Activated CD4-positive, alpha-beta T cell treated with anti-CD3 and anti-CD28 coated beads, Interleukin-2, amount 10 ng/mL, durations not matched to agents 7 days and 5 days (primary cell): ENCODE results near the gene ZBTB43. TPM values are rescaled to one million over a fixed set of nuclear protein-coding genes. Genes with fewer than 3 reads are reported as not detected.
"Not testable (repeated sequence)": the region's sequence is repeated elsewhere in the genome, so short reads cannot be mapped to it uniquely, and the experiment has no call there.

ENCODE experiments used
- CTCF ChIA-PET: fragments of 350-600 bp; sonication (Branson Sonifier 250); formaldehyde crosslinking; loops from one replicate; lab custom pipeline; 2021; ENCODE audit warnings: antibody characterized with exemption; lab: Charles Lee
- POLR2A ChIA-PET: fragments of 350-600 bp; sonication (Branson Sonifier 250); formaldehyde crosslinking; loops from one replicate; lab custom pipeline; 2021; ENCODE audit warnings: antibody characterized with exemption; lab: Charles Lee
- DNase-seq: peaks from one replicate; pipeline ENCODE4 v3.0.0-alpha.2; 2020
- H3K27ac Mint-ChIP-seq: one replicate; pipeline ENCODE4 v1.8.0; 2021; ENCODE audit warnings: mild to moderate bottlenecking, moderate library complexity, mixed read lengths
- H3K27me3 Mint-ChIP-seq: one replicate; pipeline ENCODE4 v1.8.0; 2021; ENCODE audit warnings: mixed read lengths
- H3K36me3 Mint-ChIP-seq: one replicate; pipeline ENCODE4 v1.8.0; 2021; ENCODE audit warnings: low read depth, mixed read lengths
- H3K4me1 Mint-ChIP-seq: one replicate; pipeline ENCODE4 v1.8.0; 2021; ENCODE audit warnings: mixed read lengths
- H3K4me3 Mint-ChIP-seq: one replicate; pipeline ENCODE4 v1.8.0; 2021; ENCODE audit warnings: mild to moderate bottlenecking, moderate library complexity, mixed read lengths
- H3K9me3 Mint-ChIP-seq: one replicate; pipeline ENCODE4 v1.8.0; 2021; ENCODE audit warnings: mixed read lengths
- total RNA-seq, 2 experiments: library from RNA; stranded (reverse); gene quantifications; one replicate each; pipeline ENCODE4 v1.2.3, GENCODE V29; 2021

Gene ZBTB43
- total RNA-seq, 2 experiments from 2014 or later: 17.0 to 21.0 TPM

DNA sequence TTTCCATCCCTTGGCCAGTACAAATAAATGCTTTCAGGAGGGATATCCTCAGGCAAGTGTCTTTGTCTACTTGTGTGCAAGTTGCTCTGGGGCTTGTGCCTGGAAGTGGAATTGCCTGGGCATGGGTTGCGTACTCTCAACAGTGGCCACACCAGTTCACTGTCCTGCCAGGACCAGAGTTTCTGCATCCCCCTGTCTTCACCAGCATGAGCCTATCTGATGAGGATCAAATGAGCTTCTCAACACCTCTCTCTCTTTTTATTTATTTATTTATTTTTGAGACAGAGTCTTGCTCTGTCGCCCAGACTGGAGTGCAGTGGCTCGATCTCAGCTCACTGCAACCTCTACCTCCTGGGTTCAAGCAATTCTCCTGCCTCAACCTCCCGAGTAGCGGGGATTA, 26.1 kb upstream of the ZBTB43 start:
- H3K4me3 Mint-ChIP-seq, POLR2A ChIA-PET, H3K36me3 Mint-ChIP-seq, H3K4me1 Mint-ChIP-seq, H3K27ac Mint-ChIP-seq, H3K9me3 Mint-ChIP-seq, DNase-seq: not testable (repeated sequence)
- CTCF ChIA-PET: interaction anchor here (0.6 to 10.8 kb wide), 2 partner anchors 25 to 72 kb away, joined by 3 to 195 read pairs; no protein-coding TSS in a partner anchor
- peaks cover 15% of the 10 kb centered on the region for H3K27me3 Mint-ChIP-seq

DNA sequence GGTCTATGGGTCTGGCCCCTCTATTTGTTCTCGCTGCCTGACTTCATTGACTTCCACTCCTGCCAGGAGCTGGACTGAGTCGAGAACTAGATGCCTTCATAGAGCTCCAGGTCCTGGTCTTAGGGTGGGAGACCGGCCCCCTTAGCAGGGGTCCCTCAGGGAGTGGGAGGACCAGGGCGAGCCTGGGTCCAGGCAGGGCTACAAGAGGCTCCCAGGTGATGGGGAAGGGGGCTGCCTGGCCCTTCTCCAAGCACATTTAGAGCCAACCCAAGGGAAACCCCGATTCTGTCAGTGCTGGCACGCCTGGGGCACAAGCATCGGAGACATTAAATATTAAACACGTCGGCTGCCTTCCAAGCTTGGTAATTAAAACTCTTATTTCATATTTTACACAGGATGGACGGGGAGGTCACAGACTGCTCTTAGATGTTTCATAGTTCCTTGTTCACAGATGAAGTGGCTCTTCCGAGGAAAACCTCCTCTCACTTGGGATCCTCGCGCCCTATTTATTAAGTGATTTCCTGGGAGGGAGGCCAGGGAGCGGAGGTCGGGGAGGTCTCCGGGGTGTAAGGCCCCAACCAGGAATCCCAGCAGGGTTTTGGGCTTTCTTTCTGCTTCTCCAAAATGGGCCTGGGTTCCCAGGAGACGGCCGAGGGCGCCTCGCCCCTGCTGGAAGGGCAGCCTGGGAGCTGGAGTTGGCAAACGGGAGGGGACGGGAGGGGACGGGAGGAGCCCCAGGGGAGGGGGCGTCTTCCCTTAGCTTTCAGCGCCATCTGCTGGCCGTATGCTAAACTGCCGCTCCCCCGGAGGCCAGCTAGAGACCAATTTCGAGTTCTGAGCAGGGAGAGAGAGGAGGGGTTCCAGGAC, 23.4 kb upstream of the ZBTB43 start:
- Mint-ChIP-seq H3K27ac (no peak overlapping the region), H3K4me3 (no peak overlapping the region), H3K9me3 (no peaks in the 10 kb centered on the region), H3K27me3 (peaks cover 3% of the 10 kb centered on the region), H3K36me3 (no peaks in the 10 kb centered on the region), H3K4me1 (peaks cover 3% of the 10 kb centered on the region)
- DNase-seq: peak; percentile 82
- CTCF ChIA-PET: interaction anchor here (0.6 to 10.8 kb wide), 19 partner anchors 9 to 281 kb away, joined by 3 to 195 read pairs (median 4); partner anchors contain the start of gene ZBTB43
- POLR2A ChIA-PET: interaction anchor here (1.0 kb wide), 1 partner anchor 75 kb away, joined by 3 read pairs; no protein-coding TSS in a partner anchor

GRCh38 chr9:126782053-126782388, 22.8 kb upstream of the ZBTB43 start:
- POLR2A ChIA-PET: interaction anchor here (1.0 kb wide), 1 partner anchor 75 kb away, joined by 3 read pairs; no protein-coding TSS in a partner anchor
- CTCF ChIA-PET: interaction anchor here (0.9 to 10.8 kb wide), 13 partner anchors 10 to 282 kb away, joined by 3 to 195 read pairs (median 4); partner anchors contain the start of gene ZBTB43
- no peak overlapping the region for H3K4me3 Mint-ChIP-seq
- peaks cover 9% of the 10 kb centered on the region for H3K27me3 Mint-ChIP-seq
- peaks cover 3% of the 10 kb centered on the region for H3K4me1 Mint-ChIP-seq
- no peaks in the 10 kb centered on the region for H3K9me3 Mint-ChIP-seq
- H3K36me3 Mint-ChIP-seq: no peaks in the 10 kb centered on the region
- no peak for DNase-seq
- no peak overlapping the region for H3K27ac Mint-ChIP-seq

- CTCF ChIA-PET: interaction anchor here (1.2 to 10.8 kb wide), 3 partner anchors 13 to 94 kb away, joined by 5 to 195 read pairs (median 7); no protein-coding TSS in a partner anchor
Measured at GRCh38 chr9:126783949-126784348, 20.9 kb upstream of the ZBTB43 start.

DNA sequence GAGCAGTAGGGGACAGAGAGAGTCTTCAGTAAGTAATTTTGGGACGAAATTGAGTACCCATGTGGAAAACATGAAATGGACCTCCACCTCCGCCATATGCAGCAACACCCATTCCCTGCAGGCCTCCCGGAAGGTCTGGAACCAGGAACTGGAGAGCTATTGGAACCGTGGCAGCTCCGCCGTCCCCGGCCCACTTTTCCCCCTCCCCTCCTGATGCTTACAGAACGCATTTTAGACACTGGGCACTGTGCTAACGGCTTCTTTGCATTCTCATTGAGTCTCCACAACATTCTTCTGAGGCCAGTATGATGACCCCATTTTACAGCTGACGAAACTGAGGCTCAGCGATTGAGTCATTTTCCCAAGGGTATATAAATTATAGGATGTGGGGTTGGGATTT, 20.4 kb upstream of the ZBTB43 start:
- Mint-ChIP-seq H3K36me3 (no peaks in the 10 kb centered on the region), H3K9me3 (no peaks in the 10 kb centered on the region), H3K4me1 (peaks cover 11% of the 10 kb centered on the region), H3K4me3 (no peak overlapping the region), H3K27ac (no peak overlapping the region), H3K27me3 (peaks cover 23% of the 10 kb centered on the region)
- ChIA-PET CTCF (interaction anchor here (1.2 to 10.8 kb wide), 3 partner anchors 14 to 94 kb away, joined by 5 to 195 read pairs (median 7); no protein-coding TSS in a partner anchor), POLR2A (no interaction called here)
- DNase-seq: no peak

More at GRCh38 chr9:126783949-126784348, 20.9 kb upstream of the ZBTB43 start:
- H3K4me3 Mint-ChIP-seq: no peak overlapping the region
- H3K4me1 Mint-ChIP-seq: peaks cover 11% of the 10 kb centered on the region
- no peak overlapping the region for H3K27ac Mint-ChIP-seq
- DNase-seq: no peak
- no peaks in the 10 kb centered on the region for H3K36me3 Mint-ChIP-seq
- no peaks in the 10 kb centered on the region for H3K9me3 Mint-ChIP-seq
- peaks cover 22% of the 10 kb centered on the region for H3K27me3 Mint-ChIP-seq
- POLR2A ChIA-PET: no interaction called here

DNA sequence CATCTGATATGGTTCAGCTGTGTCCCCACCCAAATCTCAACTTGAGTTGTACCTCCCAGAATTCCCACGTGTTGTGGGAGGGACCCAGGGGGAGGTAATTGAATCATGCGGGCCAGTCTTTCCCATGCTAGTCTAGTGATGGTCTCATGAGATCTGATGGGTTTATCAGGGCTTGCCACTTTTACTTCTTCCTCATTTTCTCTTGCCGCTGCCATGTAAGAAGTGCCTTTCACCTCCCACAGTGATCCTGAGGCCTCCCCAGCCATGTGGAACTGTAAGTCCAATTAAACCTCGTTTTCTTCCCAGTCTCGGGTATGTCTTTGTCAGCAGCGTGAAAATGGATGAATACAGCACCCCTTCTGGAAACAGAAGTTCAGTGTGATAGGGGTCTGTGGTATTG, 20.0 kb upstream of the ZBTB43 start:
- CTCF ChIA-PET: interaction anchor here (1.0 to 10.8 kb wide), 2 partner anchors 78 to 95 kb away, joined by 3 to 195 read pairs; no protein-coding TSS in a partner anchor
- H3K4me3 Mint-ChIP-seq, POLR2A ChIA-PET, H3K9me3 Mint-ChIP-seq, H3K36me3 Mint-ChIP-seq, H3K27ac Mint-ChIP-seq, DNase-seq: not testable (repeated sequence)
- Mint-ChIP-seq H3K27me3 (peaks cover 26% of the 10 kb centered on the region), H3K4me1 (peaks cover 11% of the 10 kb centered on the region)

- ChIA-PET POLR2A (no interaction called here), CTCF (interaction anchor here (1.2 to 1.9 kb wide), 3 partner anchors 15 to 82 kb away, joined by 3 to 9 read pairs (median 4); no protein-coding TSS in a partner anchor)
- H3K27ac Mint-ChIP-seq: no peak overlapping the region
- no peak overlapping the region for H3K4me3 Mint-ChIP-seq
- peaks cover 8% of the 10 kb centered on the region for H3K4me1 Mint-ChIP-seq
- no peaks in the 10 kb centered on the region for H3K9me3 Mint-ChIP-seq
- no peaks in the 10 kb centered on the region for H3K36me3 Mint-ChIP-seq
- no peak for DNase-seq
- peaks cover 38% of the 10 kb centered on the region for H3K27me3 Mint-ChIP-seq
Measured at GRCh38 chr9:126788046-126788445, 16.8 kb upstream of the ZBTB43 start.

DNA sequence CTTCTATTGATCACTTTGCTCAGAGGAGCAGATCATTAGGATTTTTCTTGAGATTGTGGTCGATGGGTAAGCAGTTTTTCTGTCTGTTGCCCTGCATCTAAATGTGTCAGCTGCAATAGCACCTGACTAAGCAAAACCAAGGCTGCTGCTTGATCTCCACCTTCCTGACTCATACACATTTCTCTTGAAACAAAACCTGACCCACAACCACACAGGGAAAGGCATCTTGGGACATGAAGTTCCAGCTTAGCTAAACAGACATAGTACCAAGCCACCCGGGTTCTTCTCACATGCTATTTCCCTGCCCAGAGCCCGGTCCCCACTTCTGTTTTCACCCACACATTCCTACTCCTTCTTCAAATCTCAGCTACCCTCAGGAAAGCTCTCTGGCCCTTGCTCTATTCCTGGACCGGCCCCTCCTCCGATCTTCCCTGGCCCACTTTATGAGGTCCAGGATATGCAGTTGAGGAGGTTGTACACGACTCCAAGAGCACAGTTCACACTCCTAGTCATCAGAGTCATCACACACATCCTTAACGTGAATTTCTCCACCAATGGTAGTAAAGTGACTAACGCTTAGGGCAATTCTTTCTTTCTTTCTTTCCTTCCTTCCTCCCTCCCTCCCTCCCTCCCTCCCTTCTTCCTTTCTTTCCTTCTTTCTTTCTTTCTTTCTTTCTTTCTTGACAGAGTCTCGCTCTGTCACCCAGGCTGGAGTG, 16.0 kb upstream of the ZBTB43 start:
- Mint-ChIP-seq H3K9me3 (no peaks in the 10 kb centered on the region), H3K36me3 (no peaks in the 10 kb centered on the region), H3K27me3 (peaks cover 38% of the 10 kb centered on the region), H3K27ac (no peak overlapping the region), H3K4me3 (no peak overlapping the region), H3K4me1 (peaks cover 8% of the 10 kb centered on the region)
- POLR2A ChIA-PET: no interaction called here
- CTCF ChIA-PET: interaction anchor here (0.6 to 1.9 kb wide), 5 partner anchors 15 to 83 kb away, joined by 3 to 9 read pairs (median 4); partner anchors contain the start of gene ZBTB43
- DNase-seq: peak; percentile 8

DNA sequence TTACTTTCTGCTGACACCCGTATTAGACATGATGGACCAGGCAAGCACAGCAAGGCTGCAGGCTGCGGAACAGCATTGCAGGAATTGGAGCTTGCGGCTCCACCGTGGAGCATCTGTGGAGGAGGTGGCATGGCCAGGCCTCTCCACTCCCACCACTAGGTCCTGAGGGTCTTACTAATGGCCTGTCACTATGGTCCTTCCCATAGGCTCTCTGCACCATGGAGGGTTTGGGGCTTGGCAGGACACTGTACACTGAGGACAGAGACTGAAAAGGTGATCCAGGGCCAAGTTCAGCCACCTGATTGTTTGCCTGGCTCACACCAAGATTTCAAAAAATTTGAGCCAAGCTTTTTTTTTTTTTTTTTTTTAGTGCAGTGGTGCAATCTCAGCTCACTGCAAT, 14.3 kb upstream of the ZBTB43 start:
- Mint-ChIP-seq H3K9me3 (no peaks in the 10 kb centered on the region), H3K27ac (no peak overlapping the region), H3K27me3 (peaks cover 40% of the 10 kb centered on the region), H3K4me3 (no peak overlapping the region), H3K4me1 (peaks cover 8% of the 10 kb centered on the region), H3K36me3 (no peaks in the 10 kb centered on the region)
- CTCF ChIA-PET: interaction anchor here (0.6 to 1.9 kb wide), 3 partner anchors 15 to 84 kb away, joined by 3 to 7 read pairs (median 5); partner anchors contain the start of gene ZBTB43
- no peak for DNase-seq
- POLR2A ChIA-PET: no interaction called here

GRCh38 chr9:126791406-126792230, 13.2 kb upstream of the ZBTB43 start:
- POLR2A ChIA-PET: no interaction called here
- Mint-ChIP-seq H3K4me1 (peaks cover 8% of the 10 kb centered on the region), H3K27ac (no peak overlapping the region), H3K9me3 (no peaks in the 10 kb centered on the region), H3K27me3 (peaks cover 37% of the 10 kb centered on the region), H3K4me3 (no peak overlapping the region), H3K36me3 (no peaks in the 10 kb centered on the region)
- CTCF ChIA-PET: interaction anchor here (1.1 to 1.4 kb wide), 2 partner anchors 10 to 88 kb away, joined by 3 read pairs; no protein-coding TSS in a partner anchor
- no peak for DNase-seq

- ChIA-PET CTCF (interaction anchor here (0.7 to 1.2 kb wide), 2 partner anchors 11 to 90 kb away, joined by 3 read pairs; partner anchors contain the start of gene ZBTB43), POLR2A (no interaction called here)
- H3K9me3 Mint-ChIP-seq: no peaks in the 10 kb centered on the region
- no peak overlapping the region for H3K27ac Mint-ChIP-seq
- no peaks in the 10 kb centered on the region for H3K36me3 Mint-ChIP-seq
- no peak for DNase-seq
- peaks cover under 1% of the 10 kb centered on the region for H3K4me1 Mint-ChIP-seq
- H3K4me3 Mint-ChIP-seq: no peak overlapping the region
- H3K27me3 Mint-ChIP-seq: peaks cover 18% of the 10 kb centered on the region
Measured at GRCh38 chr9:126793686-126794417, 11.0 kb upstream of the ZBTB43 start.
